HCT116 (cell line): ENCODE data around the gene NUTM2G. TPM values are rescaled to one million over a fixed set of nuclear protein-coding genes. Genes with fewer than 3 reads are reported as not detected.
"Not testable (repeated sequence)": the region's sequence is repeated elsewhere in the genome, so short reads cannot be mapped to it uniquely, and the experiment has no call there.

Source experiments
- ATAC-seq: fragments of 200-7000 bp; cut with Tn5 transposase; 2 replicates; pipeline ENCODE4 v1.9.1; 2020; ENCODE audit warnings: mild to moderate bottlenecking, moderate library complexity
- BruUV-seq: library from RNA; stranded (reverse); fragments of 400-500 nt; replicated peaks from 2 replicates; lab custom pipeline; 2021; lab: Mats Ljungman, UMichigan
- CTCF ChIA-PET: fragments of 300-600 bp; sonication (Branson Sonifier 250); formaldehyde crosslinking; loops from one replicate; lab custom pipeline; 2021; ENCODE audit warnings: antibody characterized with exemption; lab: Charles Lee
- POLR2A ChIA-PET: fragments of 300-600, 350-600 bp; sonication (Branson Sonifier 250); formaldehyde crosslinking; loops from one replicate; lab custom pipeline; 2021; ENCODE audit warnings: antibody characterized with exemption; lab: Charles Lee
- RAD21 ChIA-PET, 2 experiments: fragments of 300-600 bp; sonication (Branson Sonifier 250); formaldehyde crosslinking; loops; one replicate each; lab custom pipeline; 2023; ENCODE audit warnings: low total read pairs in 2 of 2; ENCODE audit not compliant: uncharacterized antibody in 2 of 2, unreplicated experiment in 2 of 2, low non-redundant PET in 1 of 2; lab: Charles Lee
- DNase-seq: peaks from one replicate; pipeline ENCODE4 v3.0.0-alpha.2; 2010; ENCODE audit warnings: low read depth, low spot score
- H2AFZ ChIP-seq: fragments of 200-600 bp; shearing (Covaris generic), sonication (generic); 2 replicates; pipeline ENCODE4 v1.6.1; 2017; ENCODE audit warnings: low read depth, mixed run types, mixed read lengths, antibody characterized with exemption, low read length; ENCODE audit not compliant: poor library complexity, severe bottlenecking
- H3K27ac ChIP-seq: 2 replicates; pipeline ENCODE4 v1.5.1; 2012; ENCODE audit warnings: low read depth, low read length
- H3K27me3 ChIP-seq: fragments of 200-600 bp; sonication (generic); 2 replicates; pipeline ENCODE4 v1.6.1; 2016; ENCODE audit warnings: mixed run types, low read length, mixed read lengths; ENCODE audit not compliant: insufficient read depth
- H3K36me3 ChIP-seq, 2 experiments: fragments of 200-500 bp in 1 of 2; fragments of 200-600 bp in 1 of 2; sonication (Bioruptor generic) in 1 of 2; sonication (generic) in 1 of 2; 2 replicates each; pipeline versions ENCODE4 v1.5.1 to v1.6.1; 2014 to 2016; ENCODE audit warnings: low read length in 2 of 2, inconsistent platforms in 1 of 2, mixed read lengths in 1 of 2, mixed run types in 1 of 2; ENCODE audit not compliant: insufficient read depth in 2 of 2, control insufficient read depth in 1 of 2
- H3K4me1 ChIP-seq, 2 experiments: fragments of 200-600 bp in 1 of 2; sonication (generic) in 1 of 2; 2 replicates each; pipeline versions ENCODE4 v1.5.1 to v1.6.1; 2012 to 2017; ENCODE audit warnings: low read length in 2 of 2, inconsistent platforms in 1 of 2, mild to moderate bottlenecking in 1 of 2, mixed read lengths in 1 of 2, mixed run types in 1 of 2, moderate library complexity in 1 of 2; ENCODE audit not compliant: insufficient read depth in 2 of 2, control insufficient read depth in 1 of 2
- H3K4me2 ChIP-seq: fragments of 200-600 bp; sonication (generic); 2 replicates; pipeline ENCODE4 v1.6.1; 2017; ENCODE audit warnings: mixed run types, low read length, mixed read lengths
- H3K4me3 ChIP-seq, 2 experiments: fragments of 200-600 bp in 1 of 2; sonication (generic) in 1 of 2; replicated peaks in 1 of 2; 2 replicates each; pipeline ENCODE4 v1.5.1; 2011 to 2016; ENCODE audit warnings: low read length in 2 of 2, control low read depth in 1 of 2, low read depth in 1 of 2, mild to moderate bottlenecking in 1 of 2, mixed read lengths in 1 of 2, mixed run types in 1 of 2
- H3K79me2 ChIP-seq: fragments of 200-600 bp; sonication (generic); 2 replicates; pipeline ENCODE4 v1.6.1; 2017; ENCODE audit warnings: mild to moderate bottlenecking, mixed run types, low read length, moderate library complexity, mixed read lengths; ENCODE audit not compliant: insufficient read depth
- H3K9ac ChIP-seq: fragments of 200-600 bp; sonication (generic); 2 replicates; pipeline ENCODE4 v1.6.1; 2016; ENCODE audit warnings: low read length, mixed read lengths
- H3K9me2 ChIP-seq: fragments of 200-600 bp; sonication (generic), shearing (Covaris generic); 2 replicates; pipeline ENCODE4 v1.6.1; 2017; ENCODE audit warnings: mixed run types, mild to moderate bottlenecking, moderate library complexity; ENCODE audit not compliant: insufficient read depth
- H3K9me3 ChIP-seq, 2 experiments: fragments of 200-500 bp in 1 of 2; fragments of 200-600 bp in 1 of 2; sonication (Bioruptor generic) in 1 of 2; sonication (generic) in 1 of 2; 2 replicates each; pipeline ENCODE4 v1.6.1; 2014 to 2017; ENCODE audit warnings: low read length in 2 of 2, mixed read lengths in 2 of 2, inconsistent platforms in 1 of 2, low read depth in 1 of 2, mild to moderate bottlenecking in 1 of 2, mixed run types in 1 of 2, moderate library complexity in 1 of 2; ENCODE audit not compliant: control insufficient read depth in 1 of 2, insufficient read depth in 1 of 2
- H4K20me1 ChIP-seq: fragments of 200-600 bp; sonication (generic), shearing (Covaris generic); 2 replicates; pipeline ENCODE4 v1.6.1; 2017; ENCODE audit warnings: mixed run types, mild to moderate bottlenecking, moderate library complexity; ENCODE audit not compliant: insufficient read depth
- intact Hi-C: fragments of 100-400 bp; cut with micrococcal nuclease; formaldehyde crosslinking; loops from 2 replicates; pipeline ENCODE4 v1.10.0; 2022
- total RNA-seq: library from RNA; stranded (reverse); gene quantifications from one replicate; pipeline ENCODE4 v1.2.1, GENCODE V29; 2021; ENCODE audit not compliant: unreplicated experiment

NUTM2G gene
- total RNA-seq, 1 experiment from 2014 or later = not detected

GRCh38 chr9:96938957-96939665 lies 10.5 kb downstream of the NUTM2G start:
- CTCF ChIA-PET = not testable (repeated sequence)

DNA sequence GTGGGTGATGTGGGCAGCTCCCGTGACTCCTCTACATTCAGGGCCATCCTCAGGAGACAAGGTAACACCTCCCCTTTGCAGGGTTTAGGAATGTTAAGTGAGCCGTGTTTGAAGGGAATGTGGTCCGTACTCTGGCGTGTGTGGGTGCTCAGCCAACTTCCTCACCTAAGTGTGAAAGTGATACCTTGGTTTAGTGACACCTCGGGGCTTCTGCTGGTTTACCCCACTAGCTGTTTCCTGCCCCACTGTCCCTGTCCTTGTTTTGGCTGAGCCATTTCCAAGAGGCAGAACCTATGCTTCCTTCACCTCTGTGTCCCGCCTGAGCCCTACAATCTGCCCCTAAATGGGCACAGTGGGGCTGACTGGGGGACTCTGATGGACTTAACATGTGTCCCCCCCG lies 12.3 kb downstream of the NUTM2G start:
- H3K9ac ChIP-seq, CTCF ChIA-PET, H3K9me3 ChIP-seq, H3K4me2 ChIP-seq, DNase-seq, H2AFZ ChIP-seq, ATAC-seq, H4K20me1 ChIP-seq, H3K27me3 ChIP-seq, BruUV-seq, RAD21 ChIA-PET, H3K9me2 ChIP-seq, H3K79me2 ChIP-seq, POLR2A ChIA-PET, H3K4me1 ChIP-seq, intact Hi-C loops, H3K4me3 ChIP-seq, H3K36me3 ChIP-seq, H3K27ac ChIP-seq: not testable (repeated sequence)

More at GRCh38 chr9:96938957-96939665, 10.5 kb downstream of the NUTM2G start:
- H3K27ac ChIP-seq, H3K9me3 ChIP-seq, RAD21 ChIA-PET, H3K4me1 ChIP-seq, H3K36me3 ChIP-seq, H3K4me3 ChIP-seq, POLR2A ChIA-PET, H4K20me1 ChIP-seq, H3K4me2 ChIP-seq, H3K79me2 ChIP-seq, H2AFZ ChIP-seq, intact Hi-C loops, BruUV-seq, H3K27me3 ChIP-seq, H3K9ac ChIP-seq, H3K9me2 ChIP-seq, DNase-seq: not testable (repeated sequence)
- 0 out of 2 replicates have a peak, but pooled peaks have one; percentile 13 for ATAC-seq

DNA sequence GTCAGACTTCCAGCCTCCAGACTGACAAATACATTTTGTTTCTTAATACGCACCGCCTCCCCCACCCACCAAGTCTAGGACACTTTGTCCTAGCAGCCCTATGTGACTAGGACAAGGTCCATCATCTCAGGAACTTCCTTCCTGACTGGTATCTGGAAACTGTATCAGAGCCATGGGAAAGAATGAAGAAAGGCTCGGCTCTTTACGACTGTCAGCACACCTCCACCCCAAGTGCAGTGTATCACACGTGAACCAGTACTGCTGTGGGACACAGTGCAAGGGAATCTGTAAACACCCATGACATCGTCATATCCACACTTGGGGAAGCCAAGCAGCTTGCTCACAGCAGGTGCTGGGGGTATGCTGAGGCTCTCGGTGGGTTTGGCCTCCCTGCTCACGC lies 13.0 kb downstream of the NUTM2G start:
- H3K4me2 ChIP-seq, H2AFZ ChIP-seq, POLR2A ChIA-PET, H3K27ac ChIP-seq, H3K9ac ChIP-seq, H3K9me3 ChIP-seq, H3K79me2 ChIP-seq, H3K27me3 ChIP-seq, H3K36me3 ChIP-seq, DNase-seq, intact Hi-C loops, CTCF ChIA-PET, H3K4me3 ChIP-seq, H4K20me1 ChIP-seq, H3K9me2 ChIP-seq, RAD21 ChIA-PET, BruUV-seq, ATAC-seq, H3K4me1 ChIP-seq: not testable (repeated sequence)

DNA sequence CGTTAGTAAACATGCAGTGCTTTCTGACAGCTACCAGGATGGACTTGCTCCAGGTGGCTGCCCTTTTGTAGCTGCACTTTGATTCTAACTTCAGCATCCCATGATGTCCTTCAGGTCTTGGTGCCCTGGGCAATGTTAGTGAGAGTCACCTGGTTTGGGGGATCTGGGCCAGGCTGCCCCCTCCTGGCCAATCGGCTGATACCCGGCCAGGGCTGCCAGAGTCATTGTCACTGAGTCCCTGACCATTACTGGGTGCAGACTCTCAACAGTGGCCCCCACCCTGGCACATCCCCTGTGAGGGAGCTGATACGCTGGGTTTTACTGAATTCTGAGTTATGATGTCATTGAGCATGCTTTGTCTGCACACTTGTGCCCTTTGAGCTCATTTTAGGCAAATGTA lies 13.5 kb downstream of the NUTM2G start:
- POLR2A ChIA-PET, CTCF ChIA-PET, H2AFZ ChIP-seq, BruUV-seq, DNase-seq, RAD21 ChIA-PET, H3K27me3 ChIP-seq, H3K36me3 ChIP-seq, H4K20me1 ChIP-seq, H3K4me3 ChIP-seq, H3K9me3 ChIP-seq, H3K9me2 ChIP-seq, H3K79me2 ChIP-seq, H3K27ac ChIP-seq, intact Hi-C loops, H3K4me1 ChIP-seq, H3K9ac ChIP-seq, H3K4me2 ChIP-seq: not testable (repeated sequence)
- peak; percentile 75 for ATAC-seq
